ENCODE data around the gene SLC22A12.

The SLC22A12 gene

DNA sequence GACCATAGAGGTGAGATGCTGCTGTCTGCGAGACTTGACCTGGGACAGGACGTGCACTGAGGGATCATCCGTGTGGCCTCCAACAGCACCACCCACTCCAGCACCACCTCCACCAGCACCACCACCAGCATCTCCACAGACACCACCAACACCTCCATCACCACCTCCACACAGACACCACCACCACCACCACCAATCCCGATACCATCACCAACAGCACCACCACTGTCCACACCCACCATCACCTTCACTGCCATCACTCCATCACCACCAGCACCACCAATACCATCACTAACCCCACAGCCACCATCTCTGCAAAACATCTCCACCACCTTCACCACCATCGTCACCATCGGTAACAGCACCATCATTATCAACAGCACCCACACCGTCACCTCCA, 26.6 kb upstream of the SLC22A12 start:
- DNase-seq, result no peak

DNA sequence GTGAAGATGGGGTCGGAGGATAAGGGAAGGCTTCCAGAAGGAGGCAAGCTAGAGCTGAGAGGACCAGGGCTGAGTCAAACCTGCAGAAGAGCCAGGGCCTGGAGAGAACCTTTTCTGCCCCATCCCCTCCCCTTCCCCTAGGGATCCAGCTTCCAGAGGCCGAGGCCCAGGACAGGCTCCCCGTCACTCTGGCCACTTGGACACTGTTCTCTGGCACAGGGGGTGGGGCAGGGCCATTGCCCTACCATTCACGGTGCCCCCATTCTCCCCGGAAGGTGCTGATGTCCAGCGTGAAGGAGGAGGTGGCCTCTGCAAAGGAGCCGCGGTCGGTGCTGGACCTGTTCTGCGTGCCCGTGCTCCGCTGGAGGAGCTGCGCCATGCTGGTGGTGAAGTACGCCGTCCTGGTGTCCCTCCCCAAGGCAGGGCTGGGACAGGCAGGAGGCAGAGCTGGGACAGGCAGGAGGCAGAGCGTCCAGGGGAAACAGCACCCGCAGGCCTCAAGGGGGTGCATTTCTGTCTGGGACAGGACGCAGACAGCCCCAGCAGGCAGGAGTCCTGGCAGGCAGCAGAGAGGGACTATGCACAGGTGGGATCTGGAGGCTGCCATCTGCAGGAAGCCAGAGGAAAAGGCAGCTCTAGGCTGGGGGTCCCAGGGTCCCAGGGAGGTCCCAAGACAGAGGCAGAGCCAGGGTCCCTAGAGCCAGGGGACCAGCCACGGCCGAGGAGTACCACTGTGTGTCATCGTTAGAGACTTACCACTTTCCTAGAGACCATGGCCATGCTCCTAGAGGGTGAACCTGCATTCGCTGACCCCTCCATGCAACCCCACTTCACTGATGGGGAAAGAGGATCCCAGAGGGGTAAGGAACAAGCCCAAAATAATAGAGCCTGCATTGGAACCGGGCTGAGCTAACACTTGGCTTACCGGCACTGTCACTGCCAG, 25.8 kb upstream of the SLC22A12 start:
- DNase-seq, result no peak

DNA sequence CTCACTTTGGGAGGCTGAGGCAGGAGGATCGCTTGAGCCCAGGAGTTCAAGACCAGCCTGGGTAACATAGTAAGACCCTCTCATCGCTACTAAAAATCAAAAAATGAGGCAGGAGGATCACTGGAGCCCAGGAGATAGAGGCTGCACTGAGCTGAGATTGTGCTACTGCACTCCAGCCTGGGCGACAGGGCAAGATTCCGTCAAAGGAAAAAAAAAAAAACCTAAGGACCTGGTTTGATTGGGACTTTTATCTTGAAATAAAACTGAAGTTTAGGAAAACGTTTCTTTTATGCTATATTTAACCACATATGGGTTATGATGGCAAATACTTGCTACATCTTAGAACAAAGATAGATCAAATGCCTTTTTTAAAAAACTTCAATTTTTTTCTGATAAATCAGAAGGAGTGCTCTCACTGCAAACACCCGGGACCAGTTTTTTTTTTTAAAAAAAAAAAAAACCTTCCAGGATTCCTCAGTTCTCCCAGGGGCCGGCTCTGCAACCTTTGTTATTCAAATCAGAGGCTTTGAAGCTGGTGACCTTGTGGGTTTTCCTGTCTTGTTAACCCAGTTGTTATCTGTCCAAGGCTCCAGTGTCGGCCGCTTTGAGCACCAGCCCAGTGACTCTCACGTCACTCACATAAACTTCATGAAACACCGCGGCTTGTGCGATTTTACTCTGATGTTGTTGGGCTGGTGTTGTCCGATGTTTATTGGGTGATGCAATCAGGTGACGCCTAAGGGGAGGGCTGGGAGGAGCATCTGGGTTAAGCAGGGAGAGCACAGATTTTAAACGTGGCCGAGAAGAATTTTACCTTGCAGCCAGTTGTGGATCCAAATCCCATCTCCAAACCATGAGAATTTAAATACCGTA, 24.7 kb upstream of the SLC22A12 start:
- DNase-seq, result peak; percentile 33

GRCh38 chr11:64566915-64567891, 23.8 kb upstream of the SLC22A12 start:
- no peak for DNase-seq

DNA sequence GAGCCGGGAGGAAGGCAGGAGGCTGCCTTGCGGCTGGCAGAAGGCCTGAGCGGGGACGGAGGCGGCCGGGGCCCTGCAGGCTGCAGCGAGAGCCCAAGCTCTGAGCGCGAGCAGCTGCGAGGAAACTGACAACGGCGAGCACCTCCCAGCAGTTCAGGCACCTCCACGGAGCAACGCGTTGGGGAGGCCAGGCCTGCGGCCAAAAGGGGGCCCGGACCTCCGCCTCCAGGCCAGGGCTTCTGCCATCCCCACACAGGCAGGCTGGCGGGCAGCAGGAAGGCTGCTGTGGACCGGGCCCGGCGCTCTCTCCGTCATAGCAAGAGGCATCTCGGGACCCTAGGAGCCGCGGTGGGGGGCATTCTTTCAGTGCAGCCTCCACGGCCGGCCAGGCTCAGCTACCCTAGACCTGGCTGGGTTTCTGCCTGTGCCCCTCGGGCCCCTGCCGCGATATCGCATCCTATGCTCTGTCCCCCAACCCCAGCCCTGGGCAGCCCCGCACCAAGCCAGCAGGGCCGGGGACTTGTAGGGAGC, 22.9 kb upstream of the SLC22A12 start:
- DNase-seq, result no peak

DNA sequence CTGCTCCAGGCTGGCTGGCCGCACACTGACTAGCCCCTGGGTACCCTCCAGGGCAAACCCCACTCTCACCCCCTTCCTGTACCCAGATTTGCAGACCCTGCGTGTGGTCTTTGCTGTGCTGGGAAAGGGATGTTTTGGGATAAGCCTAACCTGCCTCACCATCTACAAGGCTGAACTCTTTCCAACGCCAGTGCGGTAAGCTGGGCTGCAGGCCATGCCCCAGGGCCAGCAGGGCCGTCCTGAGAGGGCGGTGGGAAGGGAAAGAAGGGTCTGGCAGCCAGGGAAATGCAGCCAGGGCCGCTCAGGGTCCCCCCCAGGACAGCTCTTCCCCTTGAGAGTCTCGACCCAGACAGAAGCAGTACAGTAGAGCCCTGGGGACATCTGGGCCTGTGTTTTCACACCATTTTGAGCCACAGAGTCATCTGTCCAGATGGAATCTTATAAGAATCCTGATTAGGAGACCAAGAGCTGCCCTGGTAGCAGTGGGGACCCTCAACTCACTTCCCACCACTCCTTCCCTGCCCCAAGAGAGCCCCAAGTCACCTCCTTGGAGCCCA, 22.4 kb upstream of the SLC22A12 start:
- DNase-seq, result no peak

GRCh38 chr11:64569300-64569970, 21.6 kb upstream of the SLC22A12 start:
- no peak for DNase-seq

DNA sequence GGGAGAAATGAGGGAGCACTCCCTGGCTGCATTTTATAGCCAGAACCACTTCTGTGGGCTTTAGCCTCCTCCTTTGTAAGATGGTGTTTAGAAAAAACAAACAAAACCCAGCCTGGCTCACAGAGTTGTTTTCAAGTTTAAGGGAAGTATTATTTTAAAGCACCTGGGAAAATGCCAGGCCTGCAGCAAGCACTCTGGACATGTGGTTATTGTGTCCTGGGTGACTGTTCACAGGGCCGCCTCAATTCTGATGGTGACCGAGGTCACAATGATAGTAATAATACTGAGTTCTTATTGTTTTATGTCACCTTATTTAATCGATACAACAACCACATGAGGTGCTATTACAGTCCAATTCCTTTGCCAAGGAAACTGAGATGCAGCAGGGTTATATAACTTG, 20.7 kb upstream of the SLC22A12 start:
- DNase-seq, result no peak

DNA sequence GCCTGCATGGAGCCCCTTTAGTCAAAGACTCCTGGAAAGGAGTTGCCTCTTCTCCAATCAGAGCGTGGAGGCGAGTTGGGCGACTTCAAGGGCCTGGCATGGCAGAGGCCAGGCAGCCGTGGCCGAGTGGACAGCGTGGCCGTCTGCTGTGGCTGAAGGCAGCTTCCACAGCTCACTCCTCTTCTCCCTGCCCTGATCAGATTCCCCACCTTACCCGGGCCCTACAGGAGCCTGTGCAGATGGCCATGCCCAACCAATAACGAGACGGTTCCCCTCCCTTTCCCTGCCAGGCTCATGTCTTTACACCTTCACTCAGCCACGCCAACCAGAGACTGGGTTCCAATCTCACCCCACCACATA, 20.0 kb upstream of the SLC22A12 start:
- DNase-seq, result no peak

GRCh38 chr11:64571410-64572091, 19.5 kb upstream of the SLC22A12 start:
- DNase-seq, result no peak

DNA sequence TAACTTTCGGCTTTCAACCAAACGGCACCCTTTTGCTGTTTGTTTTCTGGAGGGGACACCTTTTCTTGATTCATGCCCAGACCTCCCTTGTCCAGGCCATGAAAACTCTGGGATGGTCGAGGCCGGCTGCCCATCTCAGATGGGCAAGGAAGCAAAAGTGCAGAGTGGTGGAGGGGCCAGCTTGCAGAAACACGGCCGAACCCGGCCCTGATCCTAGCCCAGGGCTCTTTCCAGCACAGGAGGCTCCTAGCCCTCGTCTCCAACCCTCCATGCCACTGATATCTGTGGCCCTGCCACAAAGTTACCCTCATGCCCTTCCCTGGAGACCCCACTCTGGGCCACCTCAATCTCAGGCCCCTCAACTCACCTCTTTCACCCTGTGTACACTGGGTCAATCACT, 18.9 kb upstream of the SLC22A12 start:
- DNase-seq, result no peak

- no peak for DNase-seq
These were observed 13.8 kb upstream of the SLC22A12 start for GRCh38 chr11:64577202-64577601.

DNA sequence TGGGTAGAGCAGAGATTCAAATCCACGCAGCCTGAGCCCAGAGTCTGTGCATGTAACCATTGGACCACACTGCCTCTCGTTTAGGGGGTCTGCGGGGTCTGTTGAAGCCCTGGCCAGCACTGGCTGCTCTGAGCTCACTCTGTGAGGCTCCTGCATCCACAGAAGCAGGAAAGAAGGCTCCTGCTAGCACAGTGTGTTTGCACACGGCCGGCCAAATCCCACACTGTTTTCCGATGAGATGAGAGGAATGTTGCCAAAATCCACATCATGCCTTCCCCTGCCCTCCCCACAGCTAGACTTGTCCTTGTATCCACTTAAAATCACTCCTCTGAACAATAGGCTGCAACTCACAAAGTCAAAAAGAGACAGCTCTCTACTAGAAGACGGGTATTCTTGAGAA, 10.6 kb upstream of the SLC22A12 start:
- no peak for DNase-seq

DNA sequence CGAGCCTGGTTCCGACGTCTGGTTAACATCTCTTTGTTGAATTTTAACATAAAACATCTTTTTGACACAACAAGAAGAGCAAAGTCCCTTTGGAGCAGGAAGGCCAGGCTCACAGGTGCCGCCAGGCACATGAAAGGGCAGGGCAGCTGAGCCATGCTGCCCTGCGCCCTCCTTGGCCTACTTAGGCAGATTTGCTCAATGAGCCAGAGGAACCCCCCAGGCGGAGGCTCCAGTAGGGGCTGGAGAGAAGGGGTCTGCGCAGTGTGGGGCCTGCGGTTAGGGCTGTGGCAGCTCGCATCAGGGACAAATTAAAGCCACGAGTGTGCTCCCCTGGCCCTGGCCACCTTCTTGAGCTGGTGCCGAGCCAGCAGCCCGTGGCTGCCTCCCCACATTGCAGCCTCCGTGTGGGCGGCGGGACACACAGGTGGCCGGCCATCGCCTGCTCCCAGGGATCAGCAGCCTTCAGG, 9.9 kb upstream of the SLC22A12 start:
- DNase-seq, result no peak

GRCh38 chr11:64582885-64583284, 8.1 kb upstream of the SLC22A12 start:
- DNase-seq, result no peak

GRCh38 chr11:64583296-64584262, 7.4 kb upstream of the SLC22A12 start:
- no peak for DNase-seq

GRCh38 chr11:64585150-64585549, 5.9 kb upstream of the SLC22A12 start:
- no peak for DNase-seq

GRCh38 chr11:64586366-64586765, 4.7 kb upstream of the SLC22A12 start:
- no peak for DNase-seq

- no peak for DNase-seq
These were observed 2.3 kb upstream of the SLC22A12 start for GRCh38 chr11:64588701-64589100.
